ENCODE measurements around the gene SV2C.

- TF ChIP-seq CTCF (conservative IDR thresholded peaks at IDR 0.05; ENCODE audit: low read length) (no peak), EZH2phosphoT487 (IDR thresholded peaks at IDR 0.05; ENCODE audit: borderline replicate concordance) (no peak)
Observed at GRCh38 chr5:76086095-76086494, 2.9 kb downstream of the SV2C start.

Data from Loucy (cell line).